GM12878 (cell line): ENCODE measurements around the gene PLA2G4E. TPM values are rescaled to one million over a fixed set of nuclear protein-coding genes. Genes with fewer than 3 reads are reported as not detected.

Experiments used
- ATAC-seq: fragments of 200-7000 bp; cut with Tn5 transposase; 3 replicates; pipeline ENCODE4 v1.9.1; 2020; ENCODE audit warnings: mild to moderate bottlenecking, moderate library complexity
- BruUV-seq: library from RNA; stranded (reverse); fragments of 400-500 nt; replicated peaks from 2 replicates; lab custom pipeline; 2021; lab: Mats Ljungman, UMichigan
- CTCF ChIA-PET: fragments of 300-600 bp; sonication (Branson Sonifier 250); formaldehyde crosslinking; extraction: SDS; loops from one replicate; lab custom pipeline; 2021; ENCODE audit warnings: inconsistent platforms; lab: Yijun Ruan, JAX
- POLR2A ChIA-PET: fragments of 350-600 bp; formaldehyde crosslinking; extraction: SDS; loops from one replicate; lab custom pipeline; 2021; ENCODE audit warnings: inconsistent platforms; lab: Charles Lee
- RAD21 ChIA-PET: fragments of 300-600 bp; sonication (Branson Sonifier 250); formaldehyde crosslinking; loops from one replicate; lab custom pipeline; 2023; ENCODE audit warnings: antibody characterized with exemption; ENCODE audit not compliant: unreplicated experiment; lab: Charles Lee
- SMC1A ChIA-PET: fragments of 300-600 bp; sonication (Branson Sonifier 250); formaldehyde crosslinking; loops from one replicate; lab custom pipeline; 2023; ENCODE audit not compliant: unreplicated experiment, uncharacterized antibody; lab: Charles Lee
- DNase-seq: peaks from one replicate; pipeline ENCODE4 v3.0.0-alpha.2; 2011; ENCODE audit warnings: low read depth, low spot score
- FAIRE-seq: peaks from 3 replicates; lab custom pipeline; 2011; peaks lifted over from hg19 to GRCh38; lab: Jason Lieb, UNC
- H2AFZ ChIP-seq: 2 replicates; pipeline ENCODE4 v1.6.0; 2011; ENCODE audit warnings: low read depth, low read length, control low read depth; ENCODE audit not compliant: control insufficient read depth
- H3K27ac ChIP-seq: 2 replicates; pipeline ENCODE4 v1.5.1; 2011; ENCODE audit warnings: control low read depth; ENCODE audit not compliant: control insufficient read depth, insufficient read depth
- H3K27me3 ChIP-seq, 2 experiments: replicated peaks in 1 of 2; 2 replicates each; pipeline versions ENCODE4 v1.6.0 to v1.6.1; 2011; ENCODE audit warnings: low read length in 1 of 2; ENCODE audit not compliant: control insufficient read depth in 2 of 2, insufficient read depth in 2 of 2
- H3K36me3 ChIP-seq, 2 experiments: 2 replicates each; pipeline ENCODE4 v1.5.1; 2011; ENCODE audit warnings: low read length in 1 of 2; ENCODE audit not compliant: control insufficient read depth in 2 of 2, insufficient read depth in 2 of 2
- H3K4me1 ChIP-seq: 2 replicates; pipeline ENCODE4 v1.6.1; 2011; ENCODE audit warnings: mild to moderate bottlenecking, low read length, moderate library complexity, mixed read lengths; ENCODE audit not compliant: control insufficient read depth, insufficient read depth
- H3K4me2 ChIP-seq: 2 replicates; pipeline ENCODE4 v1.6.0; 2011; ENCODE audit warnings: control low read depth; ENCODE audit not compliant: control insufficient read depth, insufficient read depth
- H3K4me3 ChIP-seq: fragments of 200-600 bp; sonication (generic); 2 replicates; pipeline ENCODE4 v1.5.1; 2016
- H3K79me2 ChIP-seq: 2 replicates; pipeline ENCODE4 v1.6.0; 2011; ENCODE audit warnings: low read length; ENCODE audit not compliant: control insufficient read depth, insufficient read depth
- H3K9ac ChIP-seq: 2 replicates; pipeline ENCODE4 v1.8.0; 2011; ENCODE audit warnings: low read length, control low read depth, mixed read lengths; ENCODE audit not compliant: control insufficient read depth, insufficient read depth
- H3K9me3 ChIP-seq: replicated peaks from 3 replicates; pipeline ENCODE4 v1.5.1; 2011; ENCODE audit warnings: mild to moderate bottlenecking, low read length; ENCODE audit not compliant: control insufficient read depth, insufficient read depth
- H4K20me1 ChIP-seq: 2 replicates; pipeline ENCODE4 v1.6.0; 2011; ENCODE audit not compliant: control insufficient read depth, insufficient read depth
- HDAC6 ChIP-seq: fragments of 200-600 bp; sonication (generic); IDR thresholded peaks from one replicate; pipeline ENCODE4 v1.8.0; 2017; ENCODE audit warnings: antibody characterized with exemption; ENCODE audit not compliant: unreplicated experiment
- KDM1A ChIP-seq: fragments of 200-600 bp; sonication (generic); IDR thresholded peaks from 2 replicates; pipeline ENCODE4 v1.6.1; 2016; ENCODE audit warnings: borderline replicate concordance
- MXI1 ChIP-seq: fragments of 150-350 bp; IDR thresholded peaks from 2 replicates; pipeline ENCODE4 v1.6.1; 2011; ENCODE audit warnings: low read depth, mild to moderate bottlenecking, inconsistent platforms, low read length, improper control_type of control experiment
- NFXL1 ChIP-seq: fragments of 450-650 bp; IDR thresholded peaks from 2 replicates; pipeline ENCODE4 v1.6.1; 2017; ENCODE audit warnings: antibody characterized with exemption, mild to moderate bottlenecking, borderline replicate concordance
- NR2C1 ChIP-seq: fragments of 450-650 bp; IDR thresholded peaks from 2 replicates; pipeline ENCODE4 v1.6.1; 2017; ENCODE audit warnings: antibody characterized with exemption, mild to moderate bottlenecking, moderate library complexity
- WGBS: methylation state at CpG from one replicate; pipeline ENCODE4 v1.1.6; 2016; ENCODE audit warnings: low lambda C conversion rate; ENCODE audit not compliant: insufficient replicate concordance, insufficient coverage; ENCODE audit errors: missing lambda C conversion rate; 5-methylcytosine and 5-hydroxymethylcytosine counted together
- in situ Hi-C: fragments of 300-500 bp; cut with MboI; formaldehyde crosslinking; loops from 9 replicates; pipeline ENCODE4 v1.14.3; 2018; ENCODE audit warnings: mixed read lengths
- intact Hi-C: fragments of 100-400 bp; cut with micrococcal nuclease; formaldehyde crosslinking; loops from one replicate; pipeline ENCODE4 v1.14.2; 2022; ENCODE audit not compliant: unreplicated experiment
- polyA plus RNA-seq, 11 experiments: library from polyadenylated mRNA; depleted of rRNA in 4 of 11; unstranded in 6 of 11; stranded (reverse) in 5 of 11; fragments of >200 nt; fragmentation: Nextera tagmentation in 4 of 11; fragmentation: Illumina TruSeq in 1 of 11; extraction: Ambion mirVana in 4 of 11; extraction: Trizol in 1 of 11; gene quantifications; 1 replicate in 1 of 11; 2 replicates in 10 of 11; pipeline versions ENCODE4 v1.2.1 to v1.2.3, GENCODE V29; 2011 to 2016; ENCODE audit warnings: inconsistent platforms in 2 of 11, missing spikeins in 2 of 11, low read depth in 1 of 11
- total RNA-seq, 4 experiments: library from RNA; depleted of rRNA in 3 of 4; stranded (reverse); fragments of >200 nt in 3 of 4; fragmentation: Illumina TruSeq in 1 of 4; extraction: Trizol in 1 of 4; gene quantifications; 2 replicates each; pipeline versions ENCODE4 v1.2.1 to v1.2.3, GENCODE V29; 2013 to 2021
- TF ChIP-seq, protein P1 (sequence below): IDR thresholded peaks from 2 replicates; pipeline ENCODE4 v1.6.1; 2012; ENCODE audit warnings: mild to moderate bottlenecking, low read depth, low read length

The PLA2G4E gene
- total and polyA plus RNA-seq, 10 of the 15 experiments (the other 5 are each of a cell fraction or from before 2014, with no cell fraction given), result 0.05 to 0.32 (median 0.06) TPM; not detected in 5

DNA sequence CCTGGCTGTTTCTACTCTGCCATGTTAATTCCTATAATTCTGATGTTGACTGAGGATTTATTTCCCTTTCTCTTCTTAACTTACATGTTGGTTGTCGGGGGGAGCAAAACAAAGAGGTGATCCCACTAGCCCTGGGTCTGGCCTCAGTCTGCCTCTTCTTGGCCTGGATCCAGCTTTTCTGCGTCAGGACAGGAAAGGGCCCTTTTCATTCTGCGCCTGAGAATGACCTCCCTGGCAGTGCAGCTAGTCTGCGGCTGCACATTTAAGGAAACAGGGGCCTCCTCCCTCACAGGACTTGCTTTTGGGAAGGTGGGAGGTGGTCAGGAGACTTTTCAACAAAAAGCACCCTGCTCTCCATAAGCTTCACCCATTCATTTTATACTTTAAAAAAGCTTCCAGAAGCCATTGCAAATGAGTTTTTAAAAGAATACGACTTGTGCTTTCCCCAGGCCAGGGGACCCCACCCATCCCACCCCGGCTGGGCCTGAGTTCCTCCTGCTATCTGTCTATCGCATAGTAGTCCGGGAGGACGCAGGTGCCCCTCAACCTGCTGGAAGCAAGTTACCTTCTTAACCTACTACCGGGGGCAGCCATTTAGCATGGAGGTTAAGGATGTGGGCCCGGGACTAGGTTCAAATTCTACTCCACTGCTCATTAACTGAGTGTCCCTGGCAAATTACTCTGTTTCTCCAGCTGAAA lies 27.2 kb downstream of the PLA2G4E start:
- RAD21 ChIA-PET, result interaction anchor here (1.0 to 1.4 kb wide), 2 partner anchors 21 to 92 kb away, joined by 3 to 4 read pairs; partner anchors contain the start of gene EHD4
- Histone ChIP-seq H3K9me3 (no peaks in the 10 kb centered on the region), H3K27me3 (no peaks in the 10 kb centered on the region), H3K4me2 (no peak overlapping the region)
- CTCF ChIA-PET, result interaction anchor here (1.0 to 11.8 kb wide), 4 partner anchors 14 to 141 kb away, joined by 3 to 137 read pairs (median 6); no protein-coding TSS in a partner anchor
- no peak for DNase-seq
- no peak for TF ChIP-seq NR2C1
- TF ChIP-seq, protein P1, sequence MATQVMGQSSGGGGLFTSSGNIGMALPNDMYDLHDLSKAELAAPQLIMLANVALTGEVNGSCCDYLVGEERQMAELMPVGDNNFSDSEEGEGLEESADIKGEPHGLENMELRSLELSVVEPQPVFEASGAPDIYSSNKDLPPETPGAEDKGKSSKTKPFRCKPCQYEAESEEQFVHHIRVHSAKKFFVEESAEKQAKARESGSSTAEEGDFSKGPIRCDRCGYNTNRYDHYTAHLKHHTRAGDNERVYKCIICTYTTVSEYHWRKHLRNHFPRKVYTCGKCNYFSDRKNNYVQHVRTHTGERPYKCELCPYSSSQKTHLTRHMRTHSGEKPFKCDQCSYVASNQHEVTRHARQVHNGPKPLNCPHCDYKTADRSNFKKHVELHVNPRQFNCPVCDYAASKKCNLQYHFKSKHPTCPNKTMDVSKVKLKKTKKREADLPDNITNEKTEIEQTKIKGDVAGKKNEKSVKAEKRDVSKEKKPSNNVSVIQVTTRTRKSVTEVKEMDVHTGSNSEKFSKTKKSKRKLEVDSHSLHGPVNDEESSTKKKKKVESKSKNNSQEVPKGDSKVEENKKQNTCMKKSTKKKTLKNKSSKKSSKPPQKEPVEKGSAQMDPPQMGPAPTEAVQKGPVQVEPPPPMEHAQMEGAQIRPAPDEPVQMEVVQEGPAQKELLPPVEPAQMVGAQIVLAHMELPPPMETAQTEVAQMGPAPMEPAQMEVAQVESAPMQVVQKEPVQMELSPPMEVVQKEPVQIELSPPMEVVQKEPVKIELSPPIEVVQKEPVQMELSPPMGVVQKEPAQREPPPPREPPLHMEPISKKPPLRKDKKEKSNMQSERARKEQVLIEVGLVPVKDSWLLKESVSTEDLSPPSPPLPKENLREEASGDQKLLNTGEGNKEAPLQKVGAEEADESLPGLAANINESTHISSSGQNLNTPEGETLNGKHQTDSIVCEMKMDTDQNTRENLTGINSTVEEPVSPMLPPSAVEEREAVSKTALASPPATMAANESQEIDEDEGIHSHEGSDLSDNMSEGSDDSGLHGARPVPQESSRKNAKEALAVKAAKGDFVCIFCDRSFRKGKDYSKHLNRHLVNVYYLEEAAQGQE, result no peak
- no peak for TF ChIP-seq HDAC6
- no peak for TF ChIP-seq KDM1A
- no peak for TF ChIP-seq NFXL1
- no peak for TF ChIP-seq MXI1
- TF ChIP-seq, all 136 proteins: peak for 0
- Histone ChIP-seq H3K9ac (no peak overlapping the region), H2AFZ (no peak overlapping the region), H3K4me1 (no peaks in the 10 kb centered on the region), H3K36me3 (no peaks in the 10 kb centered on the region), H3K79me2 (no peaks in the 10 kb centered on the region), H3K27ac (no peak overlapping the region), H4K20me1 (no peaks in the 10 kb centered on the region), H3K4me3 (no peak overlapping the region)
- POLR2A ChIA-PET, result no interaction called here
- no TSS peak for BruUV-seq
- WGBS, result 76% methylated on average over 8 of the region's 11 CpGs
- ATAC-seq, result no peak
- no peak for FAIRE-seq
- intact Hi-C loops, result no loop called here
- in situ Hi-C loops, result loop anchor here (5.0 kb wide), 1 partner anchor 69 kb away; no protein-coding TSS in a partner anchor
- SMC1A ChIA-PET, result interaction anchor here (0.5 to 2.6 kb wide), 4 partner anchors 13 to 212 kb away, joined by 3 to 13 read pairs (median 4); no protein-coding TSS in a partner anchor
